GM18907 (cell line): ENCODE results near the gene PIP4K2B.

Source experiments
- ATAC-seq: cut with Tn5 transposase; IDR thresholded peaks from one replicate; pipeline ENCODE4 v1.9.1; 2021; ENCODE audit warnings: mild to moderate bottlenecking, moderate library complexity; ENCODE audit not compliant: unreplicated experiment

The PIP4K2B gene

GRCh38 chr17:38746004-38746848, 53.1 kb downstream of the PIP4K2B start:
- no peak for ATAC-seq

DNA sequence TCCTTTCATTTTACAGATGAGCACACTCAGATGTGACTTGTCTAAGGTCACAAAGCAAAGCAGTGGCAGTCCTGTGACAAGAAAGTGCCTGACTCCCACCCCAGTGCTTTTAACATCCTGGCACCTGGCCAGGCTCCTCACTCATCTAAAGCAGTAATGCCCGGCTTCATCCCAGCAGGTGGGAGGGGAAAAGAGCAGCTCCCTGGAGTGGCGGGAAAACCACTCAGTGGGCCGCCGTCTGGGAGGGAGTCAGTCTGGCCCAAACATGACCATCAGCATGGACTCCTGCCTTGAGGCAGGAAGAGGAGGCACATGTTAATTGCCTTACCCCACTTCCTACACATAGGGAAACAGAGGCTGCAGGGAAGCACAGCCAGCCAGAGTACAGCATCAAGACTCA, 53.8 kb downstream of the PIP4K2B start:
- no peak for ATAC-seq

- ATAC-seq = no peak
Measured at GRCh38 chr17:38743556-38744171, 55.7 kb downstream of the PIP4K2B start.

DNA sequence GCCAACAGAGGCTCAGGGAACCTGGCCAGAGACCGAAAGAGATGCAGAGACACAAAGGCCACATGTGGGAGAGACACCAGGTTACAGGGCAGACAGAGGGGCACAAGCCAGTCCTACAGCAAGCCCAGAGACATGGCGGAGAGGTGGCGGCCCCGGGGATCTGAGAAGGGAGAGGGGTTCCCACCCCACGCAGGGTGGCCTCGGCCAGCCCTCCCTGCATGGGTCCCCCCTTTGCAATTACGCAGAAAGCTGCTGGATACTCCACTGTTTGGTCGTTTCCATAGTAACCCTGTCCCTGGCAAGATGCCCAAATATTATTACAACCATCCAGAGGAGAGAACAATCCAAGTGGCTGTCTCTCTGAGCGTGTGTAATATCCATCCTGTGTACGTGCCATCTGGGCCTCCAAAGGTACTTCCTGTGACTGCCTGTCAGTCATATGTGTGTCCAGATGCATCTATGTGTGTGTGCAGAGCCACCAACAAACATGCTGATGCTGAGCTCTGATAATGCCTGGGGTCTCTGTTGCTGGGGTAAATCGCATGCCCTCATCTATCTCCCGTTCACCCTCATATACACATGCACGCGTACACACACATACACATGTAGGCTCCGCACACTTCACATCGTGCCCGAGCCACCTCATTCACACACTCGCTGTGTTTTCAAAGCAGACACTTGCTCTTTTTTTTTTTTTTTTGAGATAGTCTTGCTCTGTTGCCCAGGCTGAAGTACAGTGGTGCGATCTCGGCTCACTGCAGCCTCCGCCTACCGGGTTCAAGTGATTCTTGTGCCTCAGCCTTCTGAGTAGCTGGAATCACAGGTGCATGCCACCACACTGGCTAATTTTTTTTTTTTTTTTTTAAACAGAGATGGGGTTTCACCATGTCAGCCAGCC, 56.7 kb downstream of the PIP4K2B start:
- ATAC-seq = no peak

- ATAC-seq = no peak
Measured at GRCh38 chr17:38741921-38742410, 57.4 kb downstream of the PIP4K2B start.

- no peak for ATAC-seq
Measured at GRCh38 chr17:38741461-38741860, 57.9 kb downstream of the PIP4K2B start.

GRCh38 chr17:38740806-38741205, 58.5 kb downstream of the PIP4K2B start:
- ATAC-seq = no peak

- no peak for ATAC-seq
Measured at GRCh38 chr17:38740044-38740443, 59.3 kb downstream of the PIP4K2B start.

DNA sequence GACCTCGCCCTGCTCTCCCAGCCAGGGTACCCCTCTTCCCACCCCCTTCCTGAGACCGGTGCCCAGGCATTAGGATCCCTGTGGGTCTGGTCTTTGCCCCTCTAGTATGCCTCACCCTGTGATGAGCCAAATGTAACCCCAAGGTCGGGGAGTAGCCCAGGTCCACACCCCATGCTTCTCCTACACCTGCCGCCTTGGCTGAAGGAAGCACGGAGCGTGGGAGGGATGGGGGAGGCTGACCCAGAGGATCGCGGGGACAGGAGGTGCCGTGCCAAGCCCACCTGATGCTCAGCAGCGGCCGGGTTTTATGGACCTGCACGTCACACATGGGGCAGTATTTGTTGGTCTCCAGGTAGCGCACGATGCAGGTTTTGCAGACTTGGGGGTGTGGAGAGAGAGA, 60.1 kb downstream of the PIP4K2B start:
- no peak for ATAC-seq

DNA sequence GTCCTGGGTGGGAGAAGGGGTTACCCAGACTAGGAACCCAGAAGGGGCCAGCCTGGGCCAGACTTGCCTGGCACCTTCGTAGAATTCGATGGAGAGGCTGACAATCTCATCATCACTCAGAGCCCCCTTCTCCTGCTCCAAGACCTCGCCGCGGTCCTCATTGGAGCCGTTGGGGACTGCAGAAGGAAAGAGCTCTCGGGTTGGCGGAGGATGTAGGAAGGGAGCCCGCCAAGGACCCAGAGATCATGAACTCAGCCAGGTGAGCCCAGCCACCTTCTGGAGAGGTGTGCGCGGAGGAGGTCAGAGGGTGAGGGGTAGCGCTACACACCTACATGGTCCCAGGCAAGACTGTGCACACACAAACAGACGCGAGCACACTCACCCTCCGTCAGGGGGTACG, 60.7 kb downstream of the PIP4K2B start:
- ATAC-seq = no peak

- ATAC-seq = no peak
Measured at GRCh38 chr17:38738007-38738662, 61.2 kb downstream of the PIP4K2B start.

GRCh38 chr17:38735161-38735997, 64.0 kb downstream of the PIP4K2B start:
- ATAC-seq = no peak

DNA sequence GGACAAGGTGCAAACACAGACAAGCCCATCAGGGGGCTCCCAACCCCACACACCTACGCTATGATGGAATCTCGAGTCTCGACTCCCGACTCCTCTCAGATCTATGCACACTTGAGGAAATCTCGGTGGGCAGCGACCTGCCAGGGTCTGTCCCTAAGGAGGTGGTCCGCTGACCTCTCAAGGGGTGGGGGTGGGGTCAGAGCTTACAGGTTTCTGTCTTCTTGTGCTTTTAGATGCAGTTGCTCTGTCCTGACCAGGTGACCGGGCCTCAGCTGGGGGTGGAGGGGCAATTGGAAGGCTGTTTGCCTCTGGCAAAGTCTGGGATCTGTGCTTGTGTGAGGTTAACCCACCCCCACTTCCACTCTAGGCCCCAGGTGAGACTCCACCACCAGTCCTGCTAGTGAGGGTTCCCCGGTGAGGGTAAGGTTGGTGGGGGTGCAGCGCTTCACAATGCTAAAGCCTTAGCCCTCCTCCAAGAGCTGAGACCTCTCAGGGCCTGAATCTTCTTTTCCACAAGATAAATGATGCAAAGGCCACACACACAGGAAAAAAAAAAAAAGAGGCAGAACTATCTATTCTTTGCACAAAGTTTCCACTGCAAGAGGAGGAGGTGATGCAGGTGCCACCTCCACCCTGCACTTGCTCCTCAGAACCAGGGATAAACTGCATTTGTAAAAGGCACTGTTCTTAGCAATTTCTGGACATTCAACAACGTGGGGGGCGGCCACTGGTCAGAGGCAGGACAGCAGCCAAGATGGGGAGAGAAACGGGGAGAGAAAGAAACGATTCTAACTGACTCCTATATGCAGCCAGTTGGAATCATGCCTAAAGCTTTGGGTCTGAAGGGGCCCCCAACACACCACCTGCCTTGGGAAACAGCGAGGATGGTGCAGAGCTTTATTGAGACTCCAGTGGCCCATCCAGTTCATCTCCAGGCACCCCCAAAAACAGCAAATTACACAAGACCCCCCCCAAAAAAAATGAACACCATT, 65.1 kb downstream of the PIP4K2B start:
- ATAC-seq = no peak

DNA sequence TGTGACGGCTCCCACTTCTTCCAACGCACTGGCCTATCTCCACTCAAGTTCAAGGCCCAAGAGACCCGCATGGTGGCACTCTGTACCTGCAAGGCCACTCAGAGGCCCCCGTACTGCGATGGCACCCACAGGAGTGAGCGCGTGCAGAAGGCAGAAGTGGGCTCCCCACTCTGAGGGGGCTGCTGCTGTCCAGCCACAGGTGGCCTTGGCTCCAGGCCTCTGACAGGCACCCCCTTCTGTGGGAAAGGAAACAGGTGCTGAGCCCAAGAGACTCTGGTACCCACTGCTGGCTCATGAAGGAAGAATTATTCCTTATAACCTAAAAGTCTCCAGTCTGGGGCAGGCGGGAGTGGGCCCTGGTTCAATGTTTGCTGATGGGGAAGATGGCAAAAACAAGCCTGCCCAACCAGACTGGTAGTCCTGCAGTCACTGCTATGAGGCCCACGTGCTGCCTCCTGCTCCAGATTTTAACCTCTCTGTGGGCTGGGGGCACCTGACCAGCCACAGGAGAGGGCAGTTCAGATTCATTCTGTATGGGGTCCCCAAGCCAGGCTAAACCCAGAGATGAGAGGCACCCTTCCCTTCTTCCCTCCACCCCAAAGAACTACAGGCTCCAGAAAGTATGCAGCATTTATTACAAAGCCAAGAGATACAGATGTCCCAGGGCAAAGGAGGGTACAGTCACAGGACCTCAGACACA, 65.9 kb downstream of the PIP4K2B start:
- no peak for ATAC-seq

GRCh38 chr17:38732376-38733281, 66.7 kb downstream of the PIP4K2B start:
- ATAC-seq = no peak

GRCh38 chr17:38731526-38732294, 67.6 kb downstream of the PIP4K2B start:
- ATAC-seq = no peak
